Measurements from ENCODE around the gene AIF1L.
"Not testable (repeated sequence)": the region's sequence is repeated elsewhere in the genome, so short reads cannot be mapped to it uniquely, and the experiment has no call there.

- TF ChIP-seq CTCF, POLR2A (IDR thresholded peaks at IDR 0.05): not testable (repeated sequence)
Measured at GRCh38 chr9:131115360-131115742, 19.0 kb downstream of the AIF1L start.
